AG04450 (cell line): ENCODE measurements around the gene DYDC1. TPM values are rescaled to one million over a fixed set of nuclear protein-coding genes. Genes with fewer than 3 reads are reported as not detected.

Experiments
- CTCF ChIA-PET: fragments of 300-600, 350-600 bp; formaldehyde crosslinking; extraction: SDS; loops from one replicate; lab custom pipeline; 2022; ENCODE audit warnings: antibody characterized with exemption, inconsistent platforms; lab: Charles Lee
- POLR2A ChIA-PET: fragments of 350-600 bp; formaldehyde crosslinking; extraction: SDS; loops from one replicate; lab custom pipeline; 2021; ENCODE audit warnings: antibody characterized with exemption, inconsistent platforms; lab: Yijun Ruan, JAX
- DNase-seq: peaks from one replicate; pipeline ENCODE4 v3.0.0-alpha.2; 2011; ENCODE audit warnings: low read depth, low spot score
- H3K27ac ChIP-seq: one replicate; pipeline ENCODE4 v1.5.1; 2012; ENCODE audit warnings: low read depth, low read length, control low read depth
- H3K27me3 ChIP-seq: one replicate; pipeline ENCODE4 v1.6.0; 2012; ENCODE audit warnings: low read length; ENCODE audit not compliant: control insufficient read depth, insufficient read depth
- H3K4me3 ChIP-seq: 2 replicates; pipeline ENCODE4 v1.5.1; 2011; ENCODE audit warnings: mild to moderate bottlenecking, low read depth, low read length, control low read depth
- H3K9me3 ChIP-seq: 2 replicates; pipeline ENCODE4 v1.5.1; 2012; ENCODE audit warnings: low read length; ENCODE audit not compliant: control insufficient read depth, insufficient read depth
- CTCF ChIP-seq: IDR thresholded peaks from 2 replicates; pipeline ENCODE4 v1.5.1; 2011; ENCODE audit warnings: low read depth, low read length, control low read depth, inconsistent platforms
- polyA plus RNA-seq: library from polyadenylated mRNA; depleted of rRNA; stranded (reverse); fragments of >200 nt; gene quantifications from 2 replicates; pipeline ENCODE4 v1.2.3, GENCODE V29; 2011

The DYDC1 gene
- polyA plus RNA-seq, 1 experiment: not detected

GRCh38 chr10:80321183-80321582 is 35.4 kb downstream of the DYDC1 start:
- DNase-seq: no peak
- CTCF ChIA-PET: interaction anchor here (0.6 kb wide), 1 partner anchor 23 kb away, joined by 3 read pairs; no protein-coding TSS in a partner anchor
- POLR2A ChIA-PET: no interaction called here
- no peak overlapping the region for H3K27ac ChIP-seq
- no peaks in the 10 kb centered on the region for H3K9me3 ChIP-seq
- TF ChIP-seq CTCF: no peak
- no peak overlapping the region for H3K4me3 ChIP-seq
- no peaks in the 10 kb centered on the region for H3K27me3 ChIP-seq

GRCh38 chr10:80320377-80320776 is 36.2 kb downstream of the DYDC1 start:
- ChIA-PET CTCF (no interaction called here), POLR2A (no interaction called here)
- Histone ChIP-seq H3K27ac (no peak overlapping the region), H3K27me3 (no peaks in the 10 kb centered on the region), H3K4me3 (no peak overlapping the region), H3K9me3 (no peaks in the 10 kb centered on the region; the same call in 1 of the 2 replicates)
- DNase-seq: no peak
- TF ChIP-seq CTCF: no peak

- no peak overlapping the region for H3K4me3 ChIP-seq
- POLR2A ChIA-PET: no interaction called here
- H3K27me3 ChIP-seq: no peaks in the 10 kb centered on the region
- no peak for TF ChIP-seq CTCF
- H3K27ac ChIP-seq: no peak overlapping the region
- no peaks in the 10 kb centered on the region; the same call in 1 of the 2 replicates for H3K9me3 ChIP-seq
- CTCF ChIA-PET: no interaction called here
- DNase-seq: no peak
Observed at GRCh38 chr10:80319725-80320290, 36.7 kb downstream of the DYDC1 start.

GRCh38 chr10:80319318-80319717 is 37.2 kb downstream of the DYDC1 start:
- Histone ChIP-seq H3K4me3 (no peak overlapping the region), H3K27ac (no peak overlapping the region), H3K27me3 (no peaks in the 10 kb centered on the region), H3K9me3 (no peaks in the 10 kb centered on the region; the same call in 1 of the 2 replicates)
- CTCF ChIA-PET: no interaction called here
- DNase-seq: no peak
- TF ChIP-seq CTCF: no peak
- POLR2A ChIA-PET: no interaction called here

- no peak for TF ChIP-seq CTCF
- Histone ChIP-seq H3K4me3 (no peak overlapping the region), H3K9me3 (no peaks in the 10 kb centered on the region; the same call in 1 of the 2 replicates), H3K27ac (no peak overlapping the region), H3K27me3 (no peaks in the 10 kb centered on the region)
- ChIA-PET POLR2A (no interaction called here), CTCF (no interaction called here)
- DNase-seq: no peak
Observed at GRCh38 chr10:80318742-80319141, 37.8 kb downstream of the DYDC1 start.
